Stimulated activated CD8-positive, alpha-beta memory T cell treated with anti-CD3 and anti-CD28 coated beads, Interleukin-4, amount 100 ng/mL, for 1 hour (primary cell): ENCODE results near the gene COL6A6.
"Not testable (repeated sequence)": the region's sequence is repeated elsewhere in the genome, so short reads cannot be mapped to it uniquely, and the experiment has no call there.

ENCODE experiments used
- DNase-seq, 2 donors: peaks; one replicate each; pipeline ENCODE4 v3.0.0-alpha.2; 2020; ENCODE audit warnings: low read depth in 2 of 2, low spot score in 1 of 2

Gene COL6A6

DNA sequence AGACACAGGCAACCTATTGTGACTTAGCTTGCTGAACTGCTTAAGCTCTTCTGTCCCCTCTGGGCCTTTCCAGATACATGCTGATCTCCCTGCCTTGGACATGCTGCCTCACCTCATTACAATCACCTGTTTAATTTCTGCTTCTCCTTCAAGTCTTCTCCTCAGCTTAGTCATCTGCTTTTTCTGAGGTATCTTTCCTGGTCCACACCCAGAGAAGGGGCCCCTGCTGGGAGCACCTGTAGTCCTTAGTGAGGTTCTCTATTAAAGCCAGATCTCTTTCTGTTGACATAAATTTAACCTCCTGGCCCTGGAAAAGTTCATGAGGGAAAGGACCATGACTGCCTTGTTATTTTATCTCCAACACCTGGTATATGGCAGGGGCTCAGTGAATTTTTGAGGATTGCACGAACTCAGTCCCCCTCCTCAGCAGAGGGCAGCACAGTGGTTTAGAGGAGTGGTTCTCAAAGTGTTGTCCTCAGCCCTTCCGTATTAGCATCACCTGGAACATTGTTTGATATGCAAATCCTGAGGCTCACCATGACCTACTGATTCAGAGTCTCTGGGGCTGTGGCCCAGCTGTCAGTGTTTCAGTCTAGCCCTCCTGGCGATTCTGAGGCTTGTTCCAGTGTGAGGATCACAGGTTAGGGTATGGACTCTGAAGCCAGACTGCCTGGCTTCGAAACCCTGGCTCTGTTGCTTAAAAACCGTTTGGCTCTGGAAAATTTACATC lies 12.7 kb downstream of the COL6A6 start:
- DNase-seq: no peak

- DNase-seq: no peak
These were observed 16.3 kb downstream of the COL6A6 start for GRCh38 chr3:130533247-130533646.

GRCh38 chr3:130537673-130538304 lies 20.8 kb downstream of the COL6A6 start:
- DNase-seq: no peak

DNA sequence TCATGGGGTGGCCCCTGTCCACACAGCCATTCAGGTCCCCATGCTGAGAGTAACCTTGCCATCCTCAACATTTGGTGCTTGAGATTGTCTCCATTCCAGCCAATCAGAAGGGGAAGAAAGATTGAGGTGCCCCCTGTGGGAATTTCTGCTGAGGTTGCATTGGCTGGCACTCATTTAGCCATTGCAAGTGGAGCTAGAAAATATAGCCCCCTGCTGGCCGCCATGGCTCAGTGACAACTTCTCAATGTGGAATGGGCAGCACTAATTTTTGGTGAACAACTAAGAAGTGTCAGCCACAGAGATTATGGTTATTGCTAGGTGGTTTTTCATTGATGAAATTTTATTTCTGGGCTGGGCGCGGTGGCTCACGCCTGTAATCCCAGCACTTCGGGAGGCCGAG lies 22.0 kb downstream of the COL6A6 start:
- DNase-seq: no peak

- no peak for DNase-seq
These were observed 26.3 kb downstream of the COL6A6 start for GRCh38 chr3:130543322-130543721.

DNA sequence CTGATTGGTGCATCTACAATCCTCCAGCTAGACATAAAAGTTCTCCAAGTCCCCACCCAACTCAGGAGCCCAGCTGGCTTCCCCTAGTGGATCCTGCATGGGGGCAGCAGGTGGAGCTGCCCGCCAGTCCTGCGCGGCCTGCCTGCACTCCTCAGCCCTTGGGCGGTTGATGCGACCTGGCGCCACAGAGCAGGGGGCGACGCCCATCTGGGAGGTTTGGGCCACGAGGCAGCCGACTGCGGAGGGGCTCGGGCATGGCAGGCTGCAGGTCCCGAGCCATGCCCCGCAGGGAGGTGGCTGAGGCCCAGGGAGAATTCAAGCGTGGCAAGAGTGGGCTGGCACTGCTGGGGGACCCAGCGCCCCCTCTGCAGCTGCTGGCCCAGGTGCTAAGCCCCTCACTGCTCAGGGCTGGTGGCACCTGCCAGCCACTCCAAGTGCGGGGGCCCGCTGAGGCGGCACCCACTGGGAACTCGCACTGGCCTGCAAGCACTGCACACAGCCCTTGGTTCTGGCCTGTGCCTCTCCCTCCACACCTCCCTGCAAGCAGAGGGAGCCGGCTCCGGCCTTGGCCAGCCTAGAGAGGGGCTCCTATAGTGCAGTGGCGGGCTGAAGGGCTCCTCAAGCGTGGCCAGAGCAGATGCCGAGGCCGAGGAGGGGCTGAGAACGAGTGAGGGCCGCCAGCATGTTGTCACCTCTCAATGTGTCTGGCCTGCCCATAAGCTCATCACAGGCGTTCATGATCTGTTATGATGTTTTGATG lies 30.1 kb downstream of the COL6A6 start:
- DNase-seq: no peak

DNA sequence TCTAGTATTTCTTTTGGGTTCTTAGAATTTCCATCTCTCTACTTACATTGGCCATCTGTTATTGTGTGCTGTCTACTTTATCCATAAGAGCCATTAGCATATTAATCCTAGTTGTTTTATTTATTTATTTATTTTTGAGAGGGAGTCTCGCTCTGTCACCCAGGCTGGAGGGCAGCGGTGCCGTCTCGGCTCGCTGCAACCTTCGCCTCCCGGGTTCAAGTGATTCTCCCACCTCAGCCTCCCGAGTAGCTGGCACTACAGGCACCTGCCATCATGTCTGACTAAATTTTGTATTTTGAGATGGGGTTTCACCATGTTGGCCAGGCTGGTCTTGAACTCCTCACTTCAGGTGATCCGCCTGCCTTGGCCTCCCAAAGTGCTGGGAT lies 30.7 kb downstream of the COL6A6 start:
- DNase-seq: not testable (repeated sequence)

DNA sequence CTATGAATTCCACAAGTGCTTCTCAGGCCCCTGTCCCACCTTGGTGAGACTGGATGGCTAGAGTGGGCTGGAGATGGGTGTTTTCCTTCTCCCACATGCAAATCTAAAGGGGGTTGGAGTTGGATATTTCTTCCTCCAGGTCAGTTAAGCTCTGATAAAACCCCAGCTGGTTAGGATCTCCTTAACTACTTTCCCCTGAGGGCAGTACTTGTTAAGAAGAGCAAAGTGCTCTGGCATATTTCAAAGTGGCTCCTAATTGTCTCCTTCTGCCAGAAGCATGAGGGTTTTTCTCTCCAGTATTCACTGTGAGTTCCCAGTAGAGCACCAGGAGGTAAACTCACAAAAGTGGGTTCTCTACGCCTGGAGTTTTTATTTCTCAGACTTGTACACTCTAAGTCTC lies 31.4 kb downstream of the COL6A6 start:
- no peak for DNase-seq

DNA sequence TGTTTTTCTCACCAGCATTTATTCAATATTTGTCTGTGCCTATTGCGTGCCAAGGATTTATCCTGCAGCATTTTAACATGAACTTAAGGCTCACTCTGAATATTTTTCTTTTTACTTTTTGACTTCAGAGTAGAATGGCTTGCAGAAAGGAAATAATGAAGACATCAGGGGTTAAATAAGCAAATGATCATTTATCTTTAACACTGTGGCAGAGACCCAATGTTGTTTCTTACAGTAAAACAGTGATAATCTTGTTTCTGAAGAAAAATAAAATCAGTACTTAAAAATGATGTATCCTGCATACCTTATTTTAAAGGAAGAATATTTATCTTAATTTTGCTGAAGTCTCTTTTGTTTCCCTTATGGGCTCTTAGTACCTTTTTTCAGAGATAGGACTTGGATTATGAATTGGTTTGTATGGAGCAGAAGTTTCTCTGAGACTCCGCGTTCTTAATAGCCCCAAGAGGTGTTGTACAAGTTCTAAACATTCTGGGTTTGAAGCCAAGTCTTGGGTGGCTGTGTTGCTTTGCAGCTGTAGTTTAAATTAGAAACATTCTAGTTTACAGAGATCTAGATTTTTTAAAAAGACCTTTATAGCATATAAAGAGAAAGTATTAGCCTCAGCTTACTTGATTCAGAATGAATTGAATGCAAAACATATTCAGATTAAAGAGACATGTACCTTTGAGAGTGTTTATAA lies 40.5 kb downstream of the COL6A6 start:
- no peak for DNase-seq

DNA sequence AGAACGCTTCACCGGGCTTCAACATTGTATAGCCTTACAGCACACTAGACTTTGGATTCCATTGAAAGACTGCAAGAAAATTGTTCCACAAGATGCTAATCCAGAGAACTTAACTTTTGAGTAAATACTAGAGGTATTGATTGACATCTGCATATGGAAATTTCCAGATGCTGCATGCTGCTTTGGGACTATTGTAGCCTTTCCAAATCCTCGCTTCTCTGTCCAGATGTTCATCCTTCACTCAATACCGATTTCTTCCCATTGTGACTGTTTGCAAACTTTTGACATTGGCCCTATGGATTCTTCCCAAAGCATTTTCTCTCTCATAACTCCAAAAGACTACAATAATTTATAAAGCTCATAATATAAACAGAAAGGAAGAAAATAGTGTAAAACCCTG lies 41.4 kb downstream of the COL6A6 start:
- DNase-seq: no peak

DNA sequence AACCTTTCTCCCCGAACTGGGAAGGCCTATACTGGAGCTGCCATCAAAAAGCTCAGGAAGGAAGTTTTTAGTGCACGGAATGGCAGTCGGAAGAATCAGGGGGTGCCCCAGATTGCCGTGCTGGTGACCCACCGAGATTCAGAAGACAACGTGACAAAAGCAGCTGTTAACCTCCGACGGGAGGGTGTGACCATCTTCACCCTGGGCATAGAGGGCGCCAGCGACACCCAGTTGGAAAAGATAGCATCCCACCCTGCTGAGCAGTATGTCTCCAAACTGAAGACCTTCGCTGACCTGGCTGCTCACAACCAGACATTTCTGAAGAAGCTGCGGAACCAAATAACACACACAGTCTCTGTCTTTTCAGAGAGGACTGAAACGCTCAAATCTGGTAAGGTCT lies 48.2 kb downstream of the COL6A6 start:
- DNase-seq: no peak
